Fibroblast of lung (primary cell): Measurements from ENCODE around the gene AGAP1.

Source experiments
- CTCF ChIP-seq, 2 donors: IDR thresholded peaks in 1 of 2; conservative IDR thresholded peaks in 1 of 2; 1 replicate in 1 of 2; 2 replicates in 1 of 2; pipeline ENCODE4 v1.5.1; 2011 to 2012; ENCODE audit warnings: low read length in 2 of 2, control low read depth in 1 of 2, inconsistent platforms in 1 of 2, low read depth in 1 of 2, mild to moderate bottlenecking in 1 of 2
- EZH2 ChIP-seq: IDR thresholded peaks from 2 replicates; pipeline ENCODE4 v1.5.1; 2012; ENCODE audit warnings: low read length, control low read depth, mild to moderate bottlenecking; ENCODE audit errors: missing control alignments

GRCh38 chr2:235938611-235939010, 444.8 kb downstream of the AGAP1 start:
- TF ChIP-seq CTCF (conservative IDR thresholded peaks at IDR 0.05 in 1 of 2, IDR thresholded peaks at IDR 0.05 in 1 of 2; ENCODE audit: low read depth in 1 of 2, low read length in 2 of 2) (no peak), EZH2 (no peak)
